MCF 10A (cell line): Measurements from ENCODE around the gene GXYLT1. TPM values are rescaled to one million over a fixed set of nuclear protein-coding genes. Genes with fewer than 3 reads are reported as not detected.

Source experiments
- Bru-seq: library from RNA; stranded (reverse); fragments of 400-500 nt; gene quantifications from one replicate; lab custom pipeline; 2021; lab: Mats Ljungman, UMichigan
- BruChase-seq, 2 experiments: library from RNA; stranded (reverse); fragments of 400-500 nt; gene quantifications; one replicate each; lab custom pipeline; 2021; lab: Mats Ljungman, UMichigan
- BruUV-seq: library from RNA; stranded (reverse); fragments of 400-500 nt; replicated peaks from 2 replicates; lab custom pipeline; 2021; lab: Mats Ljungman, UMichigan
- CTCF ChIA-PET: fragments of 300-600 bp; sonication (Branson Sonifier 250); formaldehyde crosslinking; extraction: SDS; loops from one replicate; lab custom pipeline; 2021; ENCODE audit warnings: antibody characterized with exemption, inconsistent platforms; lab: Yijun Ruan, JAX
- POLR2A ChIA-PET: fragments of 300-600, 350-650 bp; sonication (Branson Sonifier 250); formaldehyde crosslinking; extraction: SDS; loops from one replicate; lab custom pipeline; 2020; ENCODE audit warnings: antibody characterized with exemption, inconsistent platforms; lab: Yijun Ruan, JAX
- DNase-seq: peaks from one replicate; pipeline ENCODE4 v3.0.0-alpha.2; 2018; ENCODE audit not compliant: unreplicated experiment
- H3K27ac Mint-ChIP-seq: one replicate; pipeline ENCODE4 v1.8.0; 2022; ENCODE audit warnings: mild to moderate bottlenecking, low read depth, mixed read lengths; ENCODE audit not compliant: unreplicated experiment
- H3K27me3 Mint-ChIP-seq: one replicate; pipeline ENCODE4 v1.8.0; 2022; ENCODE audit warnings: mixed read lengths; ENCODE audit not compliant: insufficient read depth, unreplicated experiment
- H3K36me3 Mint-ChIP-seq: one replicate; pipeline ENCODE4 v1.8.0; 2022; ENCODE audit warnings: mild to moderate bottlenecking, moderate library complexity, mixed read lengths; ENCODE audit not compliant: insufficient read depth, unreplicated experiment
- H3K4me1 Mint-ChIP-seq: one replicate; pipeline ENCODE4 v1.8.0; 2022; ENCODE audit warnings: mixed read lengths; ENCODE audit not compliant: insufficient read depth, unreplicated experiment
- H3K4me3 Mint-ChIP-seq: one replicate; pipeline ENCODE4 v1.8.0; 2022; ENCODE audit warnings: mild to moderate bottlenecking, moderate library complexity, mixed read lengths; ENCODE audit not compliant: unreplicated experiment
- H3K9me3 Mint-ChIP-seq: one replicate; pipeline ENCODE4 v1.8.0; 2022; ENCODE audit warnings: mixed read lengths; ENCODE audit not compliant: unreplicated experiment
- CTCF ChIP-seq: fragments of 200-600 bp; IDR thresholded peaks from one replicate; pipeline ENCODE4 v1.8.0; 2022; ENCODE audit warnings: antibody characterized with exemption, mild to moderate bottlenecking; ENCODE audit not compliant: unreplicated experiment
- intact Hi-C: fragments of 100-400 bp; cut with micrococcal nuclease; formaldehyde crosslinking; loops from 2 replicates; pipeline ENCODE4 v1.14.1; 2022
- long read RNA-seq: library from polyadenylated mRNA; stranded (forward); transcript quantifications from one replicate; pipeline ENCODE4 v2.0.0, GENCODE V29; 2022
- total RNA-seq: library from RNA; stranded (reverse); gene quantifications from 2 replicates; pipeline ENCODE4 v1.2.3, GENCODE V29; 2022

The GXYLT1 gene
- total RNA-seq: 12.4 and 14.6 TPM in 2 replicates
- Bru-seq, nascent RNA: percentile 78 among the genes with signal in this experiment
- percentile 84 among the genes with signal in this experiment for BruChase-seq, experiment 1, labeled RNA remaining after a 6-hour chase
- BruChase-seq, experiment 2, labeled RNA remaining after a 2-hour chase: percentile 81 among the genes with signal in this experiment
- long read RNA-seq, full-length matches to known transcripts: 37 of 40 reads
- long read RNA-seq, partial matches to known transcripts: 0 of 40 reads
- long read RNA-seq, other reads (novel, unspliced or antisense): 3 of 40 reads

GRCh38 chr12:42144408-42145196, at the start of gene GXYLT1:
Gene GXYLT1 (minus strand): TSS chr12:42144874. CDS start chr12:42144646, 228 bp downstream.
- Mint-ChIP-seq H3K27me3 (no peaks in the 10 kb centered on the region), H3K4me1 (peaks cover 30% of the 10 kb centered on the region), H3K27ac (peak within 1 kb of the TSS; percentile 92), H3K9me3 (no peaks in the 10 kb centered on the region), H3K4me3 (peak within 1 kb of the TSS; percentile 85), H3K36me3 (peaks cover 6% of the 10 kb centered on the region)
- TF ChIP-seq CTCF: no peak
- BruUV-seq: no TSS peak
- ChIA-PET CTCF (interaction anchor here (0.7 to 1.4 kb wide), 8 partner anchors 13 to 867 kb away, joined by 3 to 9 read pairs (median 4); no protein-coding TSS in a partner anchor), POLR2A (interaction anchor here (0.6 to 2.3 kb wide), 18 partner anchors 9 to 205 kb away, joined by 3 to 20 read pairs (median 4); partner anchors contain the start of genes PPHLN1, YAF2 and ZCRB1)
- DNase-seq: peak; percentile 94
- intact Hi-C loops: no loop called here

- peaks cover 5% of the 10 kb centered on the region for H3K4me1 Mint-ChIP-seq
- CTCF ChIA-PET: interaction anchor here (1.0 kb wide), 1 partner anchor 142 kb away, joined by 3 read pairs; no protein-coding TSS in a partner anchor
Observed at GRCh38 chr12:42192686-42193085, 48.0 kb upstream of the GXYLT1 start.

GRCh38 chr12:42192258-42192657, 47.6 kb upstream of the GXYLT1 start:
- no peak for DNase-seq
- no TSS peak for BruUV-seq
- Mint-ChIP-seq H3K4me3 (no peak overlapping the region), H3K27ac (no peak overlapping the region), H3K36me3 (peaks cover 17% of the 10 kb centered on the region), H3K27me3 (no peaks in the 10 kb centered on the region), H3K9me3 (no peaks in the 10 kb centered on the region), H3K4me1 (peaks cover 5% of the 10 kb centered on the region)
- ChIA-PET POLR2A (interaction anchor here (0.6 to 1.2 kb wide), 2 partner anchors 9 to 27 kb away, joined by 3 read pairs; no protein-coding TSS in a partner anchor), CTCF (no interaction called here)
- intact Hi-C loops: no loop called here
- no peak for TF ChIP-seq CTCF

More at GRCh38 chr12:42192686-42193085, 48.0 kb upstream of the GXYLT1 start:
- Mint-ChIP-seq H3K27ac (no peak overlapping the region), H3K36me3 (peaks cover 19% of the 10 kb centered on the region), H3K27me3 (no peaks in the 10 kb centered on the region), H3K9me3 (no peaks in the 10 kb centered on the region), H3K4me3 (no peak overlapping the region)
- TF ChIP-seq CTCF: no peak
- intact Hi-C loops: no loop called here
- POLR2A ChIA-PET: interaction anchor here (0.6 kb wide), 1 partner anchor 9 kb away, joined by 3 read pairs; no protein-coding TSS in a partner anchor
- DNase-seq: no peak
- no TSS peak for BruUV-seq
